Activated CD8-positive, alpha-beta memory T cell treated with anti-CD3 and anti-CD28 coated beads for 48 hours (primary cell): ENCODE results near the gene TTLL10.

Experiments
- DNase-seq, 3 experiments: peaks; one replicate each; pipeline ENCODE4 v3.0.0-alpha.2; 2020; ENCODE audit warnings: low read depth in 2 of 3, low spot score in 2 of 3

TTLL10 gene, protein sequence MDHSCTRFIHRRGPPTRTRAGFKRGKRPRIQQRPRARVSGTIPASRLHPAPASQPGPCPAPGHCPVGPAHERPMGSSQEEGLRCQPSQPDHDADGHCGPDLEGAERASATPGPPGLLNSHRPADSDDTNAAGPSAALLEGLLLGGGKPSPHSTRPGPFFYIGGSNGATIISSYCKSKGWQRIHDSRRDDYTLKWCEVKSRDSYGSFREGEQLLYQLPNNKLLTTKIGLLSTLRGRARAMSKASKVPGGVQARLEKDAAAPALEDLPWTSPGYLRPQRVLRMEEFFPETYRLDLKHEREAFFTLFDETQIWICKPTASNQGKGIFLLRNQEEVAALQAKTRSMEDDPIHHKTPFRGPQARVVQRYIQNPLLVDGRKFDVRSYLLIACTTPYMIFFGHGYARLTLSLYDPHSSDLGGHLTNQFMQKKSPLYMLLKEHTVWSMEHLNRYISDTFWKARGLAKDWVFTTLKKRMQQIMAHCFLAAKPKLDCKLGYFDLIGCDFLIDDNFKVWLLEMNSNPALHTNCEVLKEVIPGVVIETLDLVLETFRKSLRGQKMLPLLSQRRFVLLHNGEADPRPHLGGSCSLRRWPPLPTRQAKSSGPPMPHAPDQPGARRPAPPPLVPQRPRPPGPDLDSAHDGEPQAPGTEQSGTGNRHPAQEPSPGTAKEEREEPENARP

DNA sequence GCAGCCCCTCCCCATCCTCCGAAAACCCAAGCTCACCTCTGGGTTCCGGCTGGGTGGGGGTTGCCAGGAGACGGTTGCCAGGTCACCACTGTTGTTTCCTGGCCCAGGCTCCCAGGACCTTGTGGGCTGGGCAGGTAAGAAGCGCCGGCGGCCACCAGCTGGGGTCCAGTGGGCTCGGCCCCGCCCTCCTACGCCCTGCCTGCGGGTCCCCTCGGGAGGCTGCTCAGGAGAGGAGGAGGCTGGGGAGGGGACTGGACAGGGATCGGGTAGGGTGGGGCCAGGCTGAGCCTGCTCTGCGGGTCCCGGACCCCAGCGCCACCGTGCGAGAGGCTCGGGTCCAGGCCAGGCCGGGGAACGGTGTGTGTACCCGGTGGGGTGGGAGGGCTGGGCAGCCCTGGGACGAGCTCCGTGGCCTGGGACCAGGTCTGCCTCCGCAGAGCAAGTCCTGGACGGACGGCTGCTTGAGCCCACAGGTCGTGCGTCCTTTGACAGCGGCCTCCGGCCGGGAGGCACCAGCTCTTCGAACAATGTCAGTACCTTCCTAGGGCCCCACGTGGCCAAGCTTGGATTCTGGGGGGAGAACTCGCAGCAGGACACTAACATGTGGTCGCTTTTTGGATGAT lies at the start of gene TTLL10:
Gene TTLL10 (plus strand): TSS at position 88 of the 623 bp plus-strand sequence. CDS start 5,336 bp downstream, outside the sequence.
- no peak for DNase-seq

DNA sequence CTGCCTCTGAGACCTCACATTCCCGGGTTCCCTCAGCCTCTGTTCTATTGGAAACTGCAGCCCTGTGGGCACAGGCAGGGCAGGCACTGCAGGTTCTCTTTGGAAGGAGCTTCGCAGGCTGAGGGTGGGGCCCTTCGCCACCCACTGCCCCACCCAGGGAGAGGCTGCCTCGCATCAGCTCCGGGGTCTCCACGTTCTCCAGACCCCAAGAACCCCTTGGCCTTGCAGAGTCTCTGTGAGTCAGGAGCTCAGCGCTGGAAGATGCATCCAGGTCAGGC lies 49.2 kb upstream of the TTLL10 start:
- DNase-seq, result no peak

DNA sequence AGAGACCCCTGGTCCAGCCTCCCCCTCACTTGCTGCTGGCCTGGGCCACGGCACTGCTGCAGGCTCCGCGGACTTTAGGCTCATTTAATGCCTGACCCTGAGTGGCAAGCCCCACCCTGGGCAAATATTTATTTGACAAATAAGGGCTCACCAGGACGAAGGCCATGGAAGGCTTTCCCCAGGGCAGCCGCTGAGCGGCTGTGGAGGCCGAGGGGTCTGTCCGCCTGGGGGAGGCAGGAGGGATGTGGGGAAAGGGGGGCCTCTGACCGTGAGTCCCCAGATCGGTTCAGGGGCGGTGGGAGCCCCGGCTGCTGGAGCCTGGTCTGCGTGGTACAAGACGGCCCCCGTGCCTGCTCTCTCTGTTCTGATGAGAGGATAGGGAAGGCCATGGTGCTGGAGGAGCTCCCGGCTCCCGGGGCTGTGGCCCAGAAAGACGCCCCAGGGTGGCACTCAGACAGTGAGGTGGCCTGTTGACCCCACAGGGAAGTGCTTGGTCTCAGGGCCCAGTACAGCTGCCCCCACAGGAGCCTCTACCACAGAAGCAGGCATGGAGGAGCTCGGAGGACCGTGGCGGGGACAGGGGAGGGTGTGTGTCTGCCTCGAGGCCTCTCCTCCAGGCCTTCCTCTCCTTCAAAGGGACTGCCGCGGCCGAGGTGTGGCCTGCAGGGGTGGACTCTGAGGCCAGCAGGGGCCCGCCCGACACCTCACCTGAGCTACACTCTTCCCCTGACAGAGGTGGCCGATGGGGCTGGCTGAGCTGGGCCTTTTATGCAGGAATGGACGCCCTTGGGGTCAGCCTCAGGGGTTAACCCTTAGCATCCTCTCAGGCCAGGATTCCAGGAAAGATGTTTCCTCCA lies 48.7 kb upstream of the TTLL10 start:
- DNase-seq, result no peak

DNA sequence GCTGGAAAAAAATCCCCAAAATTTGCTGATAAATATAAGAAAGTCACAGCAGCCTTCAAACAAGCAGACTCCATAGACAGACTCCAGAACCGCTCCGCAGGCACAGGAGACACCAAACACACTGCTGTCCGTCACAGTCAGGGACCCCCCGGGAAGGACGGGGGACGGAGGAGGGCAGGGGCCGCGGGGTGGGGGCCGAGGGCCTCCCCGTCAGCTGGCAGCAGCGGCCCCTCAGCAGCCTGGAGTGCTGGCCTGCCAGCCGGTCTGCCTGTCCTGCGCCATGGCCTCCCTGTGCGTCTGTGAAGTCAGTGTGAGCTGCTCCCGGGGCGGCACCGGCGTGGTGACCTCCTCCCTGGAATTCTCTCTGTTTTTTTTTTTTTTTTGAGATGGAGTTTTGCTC lies 47.7 kb upstream of the TTLL10 start:
- DNase-seq, result no peak

DNA sequence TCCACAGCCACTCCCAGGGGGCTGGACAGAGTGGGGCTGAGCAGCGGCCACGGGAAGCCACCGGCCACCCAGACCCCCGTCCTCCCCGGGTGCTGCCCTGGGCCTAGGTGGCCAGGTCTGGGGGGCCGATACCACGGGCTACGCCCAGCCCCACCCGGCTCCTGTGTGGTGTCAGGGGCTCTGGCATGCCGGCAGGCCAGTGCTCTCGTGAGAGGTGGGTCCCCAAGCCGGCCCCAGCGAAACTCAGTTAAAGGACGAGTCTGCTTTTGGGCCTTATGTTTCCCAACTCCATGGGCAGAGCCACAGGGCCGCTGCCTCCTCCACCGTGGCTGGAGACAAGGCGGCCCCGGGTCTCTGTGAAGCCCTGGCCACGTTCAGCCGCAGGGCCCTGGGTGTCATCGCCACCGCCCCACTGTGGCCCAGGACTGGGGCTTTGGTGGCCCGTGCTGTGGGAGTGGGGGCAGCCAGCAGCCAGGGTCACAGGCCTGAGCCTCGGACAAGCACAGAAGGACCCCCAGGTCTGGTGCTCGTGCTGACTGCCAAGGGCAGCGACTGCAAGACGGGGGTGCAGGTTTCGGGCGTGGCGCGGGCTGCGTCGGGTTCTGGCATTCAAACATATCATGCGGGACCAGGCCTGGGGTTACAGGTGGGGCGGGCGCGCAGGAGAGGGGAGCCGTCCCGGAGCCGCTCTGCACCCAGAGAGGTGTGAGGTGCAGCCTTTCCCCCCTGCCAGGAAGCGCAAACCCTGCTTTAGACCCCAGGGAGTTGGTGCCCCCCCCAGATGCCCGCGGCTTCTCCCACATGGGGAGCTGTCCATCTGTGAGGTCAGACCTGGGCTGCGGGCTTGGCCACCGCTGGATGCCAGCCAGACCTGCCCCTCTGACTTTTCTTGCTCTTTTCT lies 45.9 kb upstream of the TTLL10 start:
- no peak for DNase-seq

DNA sequence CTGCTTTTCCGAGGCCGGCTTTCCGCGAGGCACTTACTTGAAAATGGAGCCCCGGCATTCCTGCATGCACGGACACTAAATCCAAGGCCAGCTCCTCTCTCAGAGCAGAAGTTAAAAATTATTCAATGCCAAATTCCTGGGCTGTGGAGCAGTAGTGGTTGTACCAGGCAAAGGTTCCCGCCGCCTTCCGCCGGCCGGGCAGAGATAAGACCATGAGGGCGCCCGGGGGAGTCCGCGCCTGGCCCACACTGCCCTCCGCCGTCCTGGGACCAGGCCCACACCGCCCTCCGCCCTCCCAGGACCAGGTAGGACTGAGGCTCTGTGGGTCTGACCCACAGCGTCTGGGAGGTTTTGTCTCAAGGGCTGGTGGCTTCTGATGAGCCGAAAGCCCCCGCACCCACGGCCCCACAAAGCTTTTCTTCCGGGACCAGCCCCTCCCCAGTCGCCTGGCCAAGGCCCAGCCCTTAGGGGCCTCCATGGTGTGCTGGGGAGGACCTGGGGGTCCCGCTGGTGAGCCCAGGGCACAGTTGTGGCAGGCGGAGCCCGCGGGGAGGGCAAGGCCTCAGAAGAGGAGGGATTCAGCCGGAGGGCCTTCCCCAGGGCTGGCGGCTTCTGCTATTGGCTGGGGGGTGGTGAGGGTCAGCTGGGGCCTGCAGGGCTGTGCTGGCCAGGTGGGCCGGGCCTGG lies 45.1 kb upstream of the TTLL10 start:
- no peak for DNase-seq

DNA sequence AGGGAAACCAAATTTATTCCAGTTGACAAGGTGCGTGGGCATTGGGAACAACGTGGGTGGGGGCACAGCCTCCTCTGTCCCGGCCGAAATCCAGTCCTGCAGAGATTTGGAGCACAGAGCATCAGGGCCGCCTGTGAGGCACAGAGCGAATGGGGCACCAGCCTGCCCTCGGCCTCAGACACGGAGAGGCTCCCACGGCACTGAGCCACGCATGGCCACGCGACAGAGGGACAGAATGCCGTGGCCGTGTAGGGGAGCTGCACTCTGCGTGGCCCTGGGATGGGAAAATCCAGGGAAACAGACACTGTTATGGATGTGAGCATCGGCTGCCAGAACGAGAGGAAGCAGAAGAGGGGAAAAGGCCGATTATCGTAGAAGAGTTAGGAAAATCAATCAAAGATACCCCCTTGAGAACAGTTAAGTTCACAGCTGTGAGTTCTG lies 44.3 kb upstream of the TTLL10 start:
- no peak for DNase-seq

DNA sequence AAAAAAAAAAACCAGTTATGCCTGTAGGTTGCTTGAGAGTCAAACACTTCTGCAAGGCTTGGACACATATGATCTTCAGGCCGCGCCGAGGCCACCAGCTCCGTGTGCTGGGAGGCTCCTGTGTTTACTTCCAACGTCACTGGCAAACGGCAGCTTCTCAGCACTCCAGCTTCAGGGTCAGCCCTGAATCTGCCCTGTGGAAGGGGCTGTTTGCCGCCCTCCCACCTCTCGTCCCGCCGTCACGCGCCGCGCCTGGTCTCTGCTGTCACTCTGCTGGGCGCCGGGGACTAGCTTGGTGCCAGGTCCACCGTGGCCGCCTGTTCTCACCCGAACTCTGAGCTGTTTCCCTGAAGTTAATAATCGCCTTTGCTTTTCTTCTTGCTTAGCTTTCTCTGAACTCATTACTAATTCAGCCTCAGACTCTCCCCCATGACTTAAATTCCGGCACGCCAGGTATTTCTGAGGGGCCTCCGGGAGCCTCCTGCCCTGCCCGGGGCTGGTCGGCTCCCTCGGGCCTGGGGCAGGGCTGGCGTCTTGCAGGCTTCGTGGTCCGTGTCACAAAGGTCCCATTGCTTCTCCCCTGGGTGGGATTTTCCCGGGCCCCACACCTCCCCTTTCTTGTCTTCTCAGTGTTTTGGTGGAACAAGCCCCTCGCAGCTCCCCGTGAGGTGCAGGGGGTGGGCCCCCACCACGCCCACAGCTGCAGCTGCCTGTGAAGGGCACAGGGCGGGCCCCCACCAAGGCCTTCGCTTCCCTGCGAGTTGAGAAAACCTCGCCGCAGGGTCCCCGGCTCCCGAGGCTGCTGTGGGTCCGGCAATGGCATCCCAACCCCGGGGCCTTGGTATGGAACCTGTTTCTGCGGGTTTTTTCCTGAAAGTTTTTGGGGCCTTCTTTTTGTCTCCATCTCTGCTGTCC lies 43.2 kb upstream of the TTLL10 start:
- no peak for DNase-seq

DNA sequence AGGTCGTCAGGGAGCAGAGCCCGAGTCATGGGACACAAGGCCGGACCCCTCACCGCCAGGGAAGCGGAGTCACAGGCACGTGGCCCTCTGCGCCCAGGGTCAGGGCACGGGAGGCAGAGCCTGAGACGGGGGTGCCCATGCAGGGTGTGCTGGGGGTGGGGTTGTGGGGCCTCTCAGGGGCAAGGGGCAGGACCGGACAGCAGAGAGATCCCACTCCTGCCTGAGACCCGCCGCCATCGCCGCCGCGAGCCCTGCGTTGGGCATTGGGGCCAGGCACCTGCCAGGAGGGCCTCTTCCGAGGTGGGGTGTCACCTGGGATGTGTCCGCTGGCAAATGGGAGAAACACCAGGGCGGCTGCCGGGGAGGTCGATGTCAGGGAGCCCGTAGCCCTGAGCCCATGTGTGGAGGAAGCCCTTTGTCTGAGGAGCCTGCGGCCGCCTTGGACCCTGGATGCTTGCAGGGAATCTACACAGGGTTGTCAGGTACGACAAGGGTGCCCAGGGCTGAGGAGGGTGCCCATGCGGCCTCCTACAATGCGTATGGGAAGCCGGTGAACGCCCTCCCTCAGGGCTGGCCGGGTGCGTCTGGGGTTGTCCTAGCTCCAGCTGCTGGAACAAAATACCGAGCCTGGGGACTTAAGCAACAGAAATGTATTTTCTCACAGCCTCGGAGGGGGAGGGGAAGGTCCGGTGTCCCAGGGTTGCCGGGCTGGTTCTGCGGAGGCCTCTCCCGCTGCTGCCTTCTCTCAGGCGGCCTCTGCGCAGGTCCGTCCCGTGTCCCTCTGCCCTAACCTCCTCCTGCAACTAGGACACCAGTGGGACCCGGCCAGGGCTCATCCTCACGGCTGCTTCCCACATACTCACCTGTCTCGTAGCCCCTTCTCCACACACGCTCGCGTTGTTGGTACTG lies 41.4 kb upstream of the TTLL10 start:
- DNase-seq, result no peak

DNA sequence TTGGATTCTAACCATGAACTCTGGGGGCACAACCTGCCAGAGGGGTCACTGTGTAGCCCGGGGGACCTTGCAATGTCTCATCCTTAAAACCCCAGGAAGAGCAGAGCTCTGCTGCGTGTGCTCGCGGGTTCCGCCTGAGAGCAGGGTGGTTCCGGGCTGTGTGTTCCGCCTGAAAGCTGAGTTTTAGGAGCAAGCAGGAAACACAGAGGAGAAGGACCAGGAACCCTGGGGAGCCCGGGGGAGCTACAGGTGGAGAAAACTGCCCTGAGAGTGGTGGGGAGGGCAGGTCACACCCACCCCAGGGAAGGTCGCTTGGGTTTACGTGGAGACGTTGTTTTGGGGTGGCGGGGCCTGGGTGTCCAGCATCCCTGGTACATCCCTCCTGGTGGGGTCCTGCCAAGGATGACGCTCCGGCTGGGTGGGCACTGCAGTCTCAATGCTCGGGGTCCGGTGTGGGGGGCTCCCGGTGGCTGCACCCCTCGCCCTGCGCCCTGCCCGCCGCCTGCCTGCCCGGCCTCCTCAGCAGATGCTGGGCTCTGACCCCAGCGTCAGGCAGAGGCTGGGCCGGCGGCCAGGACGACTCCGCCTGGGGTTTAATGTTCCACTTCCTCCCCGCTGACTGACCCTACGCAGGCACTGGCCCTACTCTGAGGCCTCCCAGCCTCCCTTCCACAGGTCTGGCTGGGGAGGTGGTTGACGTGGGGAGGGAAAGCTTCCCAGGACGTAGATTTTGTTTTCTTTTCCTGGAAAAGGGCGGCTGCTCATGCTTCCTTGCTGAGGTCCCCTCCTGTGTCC lies 40.5 kb upstream of the TTLL10 start:
- no peak for DNase-seq

DNA sequence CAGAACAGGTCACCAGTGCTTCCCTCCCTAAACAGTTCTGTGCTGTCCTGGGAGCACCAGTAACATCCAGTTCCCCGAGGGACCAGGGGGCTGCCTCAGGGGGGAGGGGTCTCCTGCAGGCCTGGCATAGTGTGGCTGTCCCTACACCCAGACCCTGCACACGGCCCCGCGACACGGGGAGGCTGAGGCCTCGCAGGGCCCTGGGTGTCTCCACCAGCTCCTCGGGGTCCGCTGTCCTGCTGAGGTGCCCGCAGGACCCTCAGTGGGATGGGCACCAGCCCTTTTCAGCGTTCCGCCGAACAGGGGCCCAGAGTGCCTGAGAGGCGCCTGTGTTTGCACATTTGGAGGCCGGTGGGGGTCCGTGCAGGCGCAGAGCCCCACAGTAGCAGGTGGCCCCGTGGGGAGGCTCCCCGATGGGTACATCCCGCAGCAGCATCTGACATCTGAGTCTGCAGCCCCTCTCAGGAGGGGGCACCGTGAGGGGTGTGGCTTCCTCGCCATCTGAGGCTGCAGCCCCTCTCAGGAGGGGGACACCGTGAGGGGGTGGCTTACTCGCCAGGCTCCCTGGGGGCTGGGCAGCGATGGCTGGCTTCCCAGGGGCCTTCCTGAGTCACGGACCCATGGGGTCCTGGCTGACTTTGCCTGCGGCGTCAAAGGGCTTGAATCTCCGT lies 39.2 kb upstream of the TTLL10 start:
- DNase-seq, result no peak

DNA sequence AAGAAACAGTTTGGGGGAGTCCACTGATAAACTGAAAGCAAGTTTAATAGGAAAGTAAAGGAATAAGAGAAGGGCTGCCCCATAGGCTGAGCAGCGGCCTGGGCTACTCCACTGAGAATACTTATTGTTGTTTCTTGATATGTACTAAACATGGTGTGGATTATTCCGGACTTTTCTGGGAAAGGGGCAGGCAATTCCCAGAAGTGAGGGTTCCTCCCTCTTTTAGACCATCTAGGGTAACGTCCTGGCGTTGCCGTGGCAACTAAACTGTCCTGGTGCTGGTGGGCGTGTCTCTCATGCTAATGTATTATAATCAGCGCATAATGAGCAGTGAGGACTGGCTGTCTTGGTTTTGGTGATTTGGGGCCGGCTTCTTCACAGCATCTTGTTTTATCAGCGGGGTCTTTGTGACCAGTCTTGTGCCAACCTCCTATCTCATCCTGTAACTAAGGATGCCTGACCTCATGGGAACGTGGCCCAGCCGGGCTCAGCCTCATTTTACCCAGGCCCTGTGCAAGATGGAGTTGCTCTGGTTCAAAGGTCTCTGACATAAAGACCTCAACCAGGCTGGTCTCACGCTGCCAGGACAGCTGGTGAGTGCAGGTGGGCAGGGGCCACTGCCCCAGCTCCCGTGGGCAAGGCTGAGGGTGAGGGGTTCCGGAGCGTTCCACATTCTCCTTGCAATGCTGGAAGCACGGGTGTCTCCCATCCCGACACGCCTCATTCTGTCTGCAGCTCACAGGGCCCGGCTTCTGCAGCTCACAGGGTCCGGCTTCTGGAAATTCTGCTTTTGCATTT lies 38.1 kb upstream of the TTLL10 start:
- no peak for DNase-seq

DNA sequence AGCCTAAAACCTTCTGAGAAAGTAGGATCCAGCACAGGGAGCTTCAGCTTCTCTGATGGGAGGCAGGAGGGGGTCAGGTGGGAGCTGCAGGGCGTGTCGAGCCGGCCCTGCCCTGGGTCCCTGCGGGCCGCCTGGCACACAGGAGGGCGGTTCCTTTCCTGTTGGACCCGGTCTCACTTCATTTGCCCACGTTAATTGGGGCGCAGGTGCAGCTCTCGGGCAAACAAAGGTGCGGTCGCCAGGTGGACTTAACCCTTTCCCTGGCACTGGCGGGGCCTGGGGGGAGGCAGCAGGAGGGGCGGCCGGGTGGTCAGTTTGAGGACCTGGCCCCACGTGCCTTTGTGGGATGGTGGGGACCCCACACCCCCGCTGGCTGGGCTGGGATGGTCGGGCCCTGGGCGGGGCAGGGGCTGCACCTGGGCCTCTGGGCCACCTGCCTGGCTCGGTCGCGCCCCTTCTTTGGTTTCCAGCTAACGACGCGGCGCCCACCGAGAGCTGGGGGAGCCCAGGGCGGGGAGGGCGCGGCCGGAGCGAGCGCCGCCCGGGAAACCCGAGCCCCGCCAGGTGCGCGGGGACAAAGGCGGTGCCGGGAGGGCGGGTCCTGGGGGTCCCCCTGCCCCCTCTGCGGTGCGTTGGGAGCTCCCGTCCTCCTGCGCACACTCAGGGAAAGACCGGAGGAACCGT lies 37.0 kb upstream of the TTLL10 start:
- DNase-seq, result no peak

DNA sequence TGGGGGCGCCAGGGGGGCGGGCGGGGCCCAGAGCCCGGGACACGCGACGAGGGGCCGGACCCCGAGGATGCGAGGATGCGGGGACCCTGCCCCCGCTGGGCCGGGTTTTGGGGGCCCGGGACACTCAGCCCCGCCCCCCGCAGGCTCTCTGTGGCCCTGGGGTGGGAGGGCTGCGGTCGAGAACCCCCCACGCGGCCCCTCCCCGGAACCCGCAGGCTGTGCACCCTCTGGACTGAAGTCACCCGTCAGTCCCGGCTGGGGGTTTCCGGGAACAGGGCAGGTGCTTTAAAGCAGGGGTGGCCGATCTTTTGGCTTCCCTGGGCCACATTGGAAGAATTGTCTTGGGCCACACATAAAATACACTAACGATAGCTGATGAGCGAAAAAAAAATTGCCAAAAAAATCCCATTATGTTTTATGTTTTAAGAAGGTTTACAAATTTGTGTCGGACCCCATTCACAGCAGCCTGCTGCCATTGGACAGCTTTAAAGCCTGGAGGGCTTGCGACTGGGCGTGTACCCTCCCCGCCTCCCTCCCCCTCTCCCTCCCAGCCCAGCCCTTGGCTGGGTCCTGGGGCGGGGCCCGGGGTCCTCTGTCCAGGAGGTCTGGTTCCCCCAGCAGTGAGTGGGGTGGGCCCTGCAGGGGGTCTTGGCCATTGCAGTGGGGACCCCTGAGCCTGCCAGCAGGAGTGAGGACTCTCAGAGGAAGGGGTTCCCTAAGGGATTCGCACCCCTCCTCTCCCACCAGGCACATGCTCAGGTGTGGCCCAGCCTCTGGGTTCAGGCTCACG lies 36.2 kb upstream of the TTLL10 start:
- DNase-seq, result peak in 2 of 3 experiments; percentile 39 to 63
